Measurements from ENCODE around the gene PCP4L1.
"Not testable (repeated sequence)": the region's sequence is repeated elsewhere in the genome, so short reads cannot be mapped to it uniquely, and the experiment has no call there.

Gene PCP4L1

DNA sequence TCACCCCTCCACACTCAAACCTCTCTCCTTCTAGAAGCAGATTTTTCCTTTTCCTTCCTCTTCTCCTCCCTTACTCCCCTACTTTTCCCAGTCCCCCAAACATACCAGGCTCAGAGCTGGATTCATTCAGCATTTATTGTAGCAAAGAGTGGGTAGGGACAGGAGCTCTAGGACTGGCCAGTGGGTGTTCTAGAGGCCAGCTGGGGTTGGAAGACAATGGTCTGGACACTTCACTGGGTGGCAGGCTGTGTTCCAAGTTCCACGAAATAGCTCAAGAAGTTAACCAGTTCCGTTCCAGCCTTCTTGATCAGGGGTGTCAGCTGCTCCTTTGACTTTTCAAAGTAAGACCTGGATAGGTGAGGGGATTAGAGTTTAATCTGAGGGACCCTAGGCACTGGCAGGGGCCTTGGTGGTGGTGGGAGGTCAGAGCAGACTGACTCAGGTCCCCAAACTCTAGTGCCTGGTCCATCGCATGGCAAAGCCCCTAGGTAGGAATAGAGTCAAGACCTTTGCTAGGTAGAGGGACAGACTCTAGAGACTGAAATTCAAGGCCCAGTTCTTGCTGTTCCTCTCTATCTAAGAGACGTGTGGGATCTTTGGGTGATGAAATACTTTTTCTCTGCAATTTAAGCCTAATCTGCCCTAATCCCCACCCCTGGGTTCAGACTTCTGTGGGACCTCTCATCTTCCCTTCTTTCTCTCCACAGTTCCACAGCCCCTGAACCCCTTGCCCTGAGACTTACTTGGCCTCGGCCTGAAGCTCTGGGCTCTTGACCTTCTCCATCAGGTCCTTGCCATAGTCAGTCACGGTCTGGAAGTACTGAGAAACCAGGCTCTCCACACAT, 36.1 kb upstream of the PCP4L1 start:
- 91% methylated on average over 5 of the region's 6 CpGs for WGBS
- Histone ChIP-seq H3K9ac (ENCODE audit: low read depth, low read length) (no peak overlapping the region), H3K27me3 (ENCODE audit: insufficient read depth, low read length) (no peaks in the 10 kb centered on the region), H3K9me3 (ENCODE audit: insufficient read depth, low read depth, low read length) (no peaks in the 10 kb centered on the region), H3K27ac (ENCODE audit: low read depth, low read length) (no peak overlapping the region), H3K36me3 (ENCODE audit: insufficient read depth, low read length) (no peaks in the 10 kb centered on the region), H3K4me1 (ENCODE audit: insufficient read depth, low read length) (peaks cover 19% of the 10 kb centered on the region), H3K4me3 (ENCODE audit: low read length) (no peak overlapping the region)

DNA sequence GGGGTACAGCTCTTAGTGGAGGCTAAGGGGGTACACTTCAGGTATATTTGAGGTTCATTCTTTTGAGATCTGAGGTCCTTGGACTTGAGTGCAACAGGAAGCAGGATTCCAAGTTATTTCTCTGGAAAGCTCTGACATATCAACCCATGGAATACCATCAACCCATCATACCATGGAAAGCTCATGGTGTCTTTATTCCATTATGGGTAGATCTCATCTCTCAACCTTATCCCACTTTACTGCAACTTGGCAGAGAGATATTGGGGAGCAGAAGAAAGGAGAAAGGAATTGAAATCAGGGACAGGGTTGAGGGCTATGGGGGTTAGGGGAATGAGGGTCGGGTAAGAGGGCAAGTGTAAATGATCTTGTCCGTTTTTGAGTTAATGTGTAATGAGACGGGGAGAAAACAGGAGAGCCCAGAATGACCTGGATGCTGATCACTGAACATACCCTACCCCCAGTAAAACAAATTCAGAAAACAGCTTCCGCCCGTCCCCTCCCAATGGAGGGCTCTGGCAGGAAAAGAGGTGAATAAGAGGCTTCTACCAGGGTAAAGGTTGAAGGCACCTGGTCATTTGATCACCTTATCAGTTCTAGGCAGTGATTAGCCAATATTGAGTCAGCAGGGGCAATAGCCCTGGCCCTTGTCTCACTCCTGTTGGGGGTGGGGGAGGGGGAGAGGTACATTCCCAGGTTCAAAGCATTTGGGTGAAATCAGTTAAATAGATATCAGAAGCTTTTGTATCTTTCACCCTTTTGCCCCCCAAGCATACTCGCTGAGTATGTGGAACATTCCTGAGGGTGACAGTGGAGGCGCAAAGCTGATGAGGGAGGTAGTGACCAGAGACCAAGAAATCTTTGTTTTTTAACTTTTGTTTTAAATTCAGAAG, 34.5 kb upstream of the PCP4L1 start:
- Histone ChIP-seq H3K4me3 (ENCODE audit: low read length) (no peak overlapping the region), H3K36me3 (ENCODE audit: insufficient read depth, low read length) (peaks cover 12% of the 10 kb centered on the region), H3K27me3 (ENCODE audit: insufficient read depth, low read length) (no peaks in the 10 kb centered on the region), H3K9me3 (ENCODE audit: insufficient read depth, low read depth, low read length) (no peaks in the 10 kb centered on the region), H3K27ac (ENCODE audit: low read depth, low read length) (no peak overlapping the region), H3K9ac (ENCODE audit: low read depth, low read length) (no peak overlapping the region), H3K4me1 (ENCODE audit: insufficient read depth, low read length) (peaks cover 18% of the 10 kb centered on the region)
- WGBS: 90% methylated on average over 7 of the region's 7 CpGs

GRCh38 chr1:161224695-161225087, 33.9 kb upstream of the PCP4L1 start:
- 96% methylated on average over 13 of the region's 13 CpGs for WGBS
- not testable (repeated sequence) for H3K27me3 ChIP-seq (ENCODE audit: insufficient read depth, low read length); H3K27ac ChIP-seq (ENCODE audit: low read depth, low read length); H3K9ac ChIP-seq (ENCODE audit: low read depth, low read length); H3K4me3 ChIP-seq (ENCODE audit: low read length); H3K9me3 ChIP-seq (ENCODE audit: insufficient read depth, low read depth, low read length)
- peaks cover 18% of the 10 kb centered on the region for H3K4me1 ChIP-seq (ENCODE audit: insufficient read depth, low read length)
- H3K36me3 ChIP-seq (ENCODE audit: insufficient read depth, low read length): peaks cover 16% of the 10 kb centered on the region

GRCh38 chr1:161225178-161225533, 33.4 kb upstream of the PCP4L1 start:
- Histone ChIP-seq H3K27me3 (ENCODE audit: insufficient read depth, low read length) (no peaks in the 10 kb centered on the region), H3K9ac (ENCODE audit: low read depth, low read length) (no peak overlapping the region), H3K9me3 (ENCODE audit: insufficient read depth, low read depth, low read length) (no peaks in the 10 kb centered on the region), H3K36me3 (ENCODE audit: insufficient read depth, low read length) (peaks cover 18% of the 10 kb centered on the region), H3K27ac (ENCODE audit: low read depth, low read length) (peak overlapping the region; percentile 10; the same call in 1 of the 2 replicates), H3K4me1 (ENCODE audit: insufficient read depth, low read length) (peaks cover 18% of the 10 kb centered on the region), H3K4me3 (ENCODE audit: low read length) (no peak overlapping the region; the same call in 1 of the 2 replicates)
- 90% methylated on average over 7 of the region's 7 CpGs for WGBS

DNA sequence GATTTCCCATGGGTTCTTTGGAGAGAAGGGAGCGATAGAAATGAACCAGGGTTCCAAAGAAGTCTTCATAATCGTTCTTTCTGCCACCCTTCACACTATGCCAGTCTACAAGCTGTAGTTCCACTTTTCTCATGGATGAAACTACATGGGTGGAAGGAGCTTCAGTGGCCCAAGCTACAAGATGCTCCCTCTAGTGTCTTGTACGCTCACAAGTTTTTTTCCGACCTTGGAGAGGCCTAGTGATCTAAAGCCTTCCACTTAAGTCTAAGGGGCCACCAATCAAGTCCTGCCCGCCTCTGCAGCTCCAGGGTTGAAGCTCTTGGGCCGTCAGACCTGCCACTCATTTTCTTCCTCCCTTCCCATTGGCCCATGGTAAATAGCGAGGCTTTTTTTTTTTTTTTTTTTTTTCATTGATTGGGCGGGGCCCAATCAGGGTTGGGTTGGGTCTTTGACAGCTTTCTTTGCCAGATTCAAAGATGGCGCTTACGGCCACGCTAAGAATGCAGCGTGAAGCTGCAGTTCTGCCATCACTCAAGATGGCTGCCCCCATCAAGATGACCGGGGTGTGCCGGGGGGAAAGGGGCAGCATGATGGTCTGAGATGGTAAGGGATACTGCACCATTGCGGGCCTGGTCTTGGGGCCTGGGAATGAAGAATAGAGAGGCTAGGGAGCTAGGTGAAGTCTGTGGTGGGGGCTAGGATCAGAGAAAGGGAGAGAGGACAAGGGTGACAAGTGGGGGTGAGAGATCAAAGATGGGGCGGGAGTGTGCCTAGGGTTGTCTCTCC, 32.8 kb upstream of the PCP4L1 start, which contains the start of gene TOMM40L:
TOMM40L (plus strand) TSS at position 527 of the 786 bp plus-strand sequence. CDS start 430 bp downstream, outside the sequence.
- H3K9ac ChIP-seq (ENCODE audit: low read depth, low read length): peak within 1 kb of the TSS; percentile 65; the same call in 1 of the 2 replicates
- whole genome bisulfite sequencing: 6% methylated on average over 14 of the region's 16 CpGs
- H3K36me3 ChIP-seq (ENCODE audit: insufficient read depth, low read length): peaks cover 23% of the 10 kb centered on the region
- H3K27me3 ChIP-seq (ENCODE audit: insufficient read depth, low read length): no peaks in the 10 kb centered on the region
- H3K9me3 ChIP-seq (ENCODE audit: insufficient read depth, low read depth, low read length): no peaks in the 10 kb centered on the region
- H3K27ac ChIP-seq (ENCODE audit: low read depth, low read length): peak within 1 kb of the TSS; percentile 10; the same call in 1 of the 2 replicates
- peaks cover 18% of the 10 kb centered on the region for H3K4me1 ChIP-seq (ENCODE audit: insufficient read depth, low read length)
- H3K4me3 ChIP-seq (ENCODE audit: low read length): peak within 1 kb of the TSS; percentile 85

- peak overlapping the region; percentile 85 for H3K4me3 ChIP-seq (ENCODE audit: low read length)
- H3K9ac ChIP-seq (ENCODE audit: low read depth, low read length): peak overlapping the region; percentile 65; the same call in 1 of the 2 replicates
- no peaks in the 10 kb centered on the region for H3K27me3 ChIP-seq (ENCODE audit: insufficient read depth, low read length)
- 12% methylated on average over 14 of the region's 15 CpGs for WGBS
- peaks cover 23% of the 10 kb centered on the region for H3K36me3 ChIP-seq (ENCODE audit: insufficient read depth, low read length)
- H3K27ac ChIP-seq (ENCODE audit: low read depth, low read length): no peak overlapping the region
- no peaks in the 10 kb centered on the region for H3K9me3 ChIP-seq (ENCODE audit: insufficient read depth, low read depth, low read length)
- H3K4me1 ChIP-seq (ENCODE audit: insufficient read depth, low read length): peaks cover 18% of the 10 kb centered on the region
Observed at GRCh38 chr1:161226320-161226711, 32.2 kb upstream of the PCP4L1 start.

GRCh38 chr1:161226759-161227158, 31.8 kb upstream of the PCP4L1 start:
- peaks cover 23% of the 10 kb centered on the region for H3K36me3 ChIP-seq (ENCODE audit: insufficient read depth, low read length)
- H3K27ac ChIP-seq (ENCODE audit: low read depth, low read length): no peak overlapping the region
- WGBS: 76% methylated on average over 3 of the region's 3 CpGs
- H3K27me3 ChIP-seq (ENCODE audit: insufficient read depth, low read length): no peaks in the 10 kb centered on the region
- no peaks in the 10 kb centered on the region for H3K9me3 ChIP-seq (ENCODE audit: insufficient read depth, low read depth, low read length)
- peak overlapping the region; percentile 65; the same call in 1 of the 2 replicates for H3K9ac ChIP-seq (ENCODE audit: low read depth, low read length)
- peaks cover 18% of the 10 kb centered on the region for H3K4me1 ChIP-seq (ENCODE audit: insufficient read depth, low read length)
- peak overlapping the region; percentile 85 for H3K4me3 ChIP-seq (ENCODE audit: low read length)

DNA sequence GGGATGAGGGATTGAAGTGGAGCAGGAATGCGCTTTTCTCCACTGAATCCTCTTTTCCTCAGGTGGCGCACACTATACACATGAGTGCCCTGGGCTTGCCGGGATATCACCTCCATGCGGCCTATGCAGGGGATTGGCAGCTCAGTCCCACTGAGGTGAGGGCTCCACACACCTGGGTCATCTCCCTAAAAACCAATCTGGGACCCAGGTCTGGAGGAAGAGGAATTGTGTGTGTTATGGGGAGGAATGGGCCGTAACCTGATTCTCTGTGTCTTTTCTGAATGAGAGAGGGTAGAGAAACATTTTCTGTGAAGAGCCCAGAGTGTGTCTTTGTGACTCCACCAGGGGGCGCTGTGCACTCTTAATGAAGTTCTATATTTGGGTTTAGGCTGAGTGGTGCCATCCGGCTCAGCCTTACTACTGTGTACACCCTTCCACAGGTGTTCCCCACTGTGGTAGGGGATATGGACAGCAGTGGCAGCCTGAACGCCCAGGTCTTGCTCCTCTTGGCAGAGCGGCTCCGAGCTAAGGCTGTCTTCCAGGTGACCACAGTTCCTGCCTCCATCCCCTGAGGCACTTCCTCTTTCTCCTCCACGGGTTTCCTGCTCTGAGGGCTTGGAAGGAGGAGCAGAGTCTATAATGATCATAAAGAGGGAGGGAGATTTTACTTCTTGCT, 31.2 kb upstream of the PCP4L1 start:
- Histone ChIP-seq H3K36me3 (ENCODE audit: insufficient read depth, low read length) (peaks cover 23% of the 10 kb centered on the region), H3K4me1 (ENCODE audit: insufficient read depth, low read length) (peaks cover 18% of the 10 kb centered on the region), H3K4me3 (ENCODE audit: low read length) (peak overlapping the region; percentile 85), H3K27ac (ENCODE audit: low read depth, low read length) (no peak overlapping the region), H3K27me3 (ENCODE audit: insufficient read depth, low read length) (no peaks in the 10 kb centered on the region), H3K9me3 (ENCODE audit: insufficient read depth, low read depth, low read length) (no peaks in the 10 kb centered on the region), H3K9ac (ENCODE audit: low read depth, low read length) (peak overlapping the region; percentile 65; the same call in 1 of the 2 replicates)
- WGBS: 58% methylated on average over 10 of the region's 11 CpGs

DNA sequence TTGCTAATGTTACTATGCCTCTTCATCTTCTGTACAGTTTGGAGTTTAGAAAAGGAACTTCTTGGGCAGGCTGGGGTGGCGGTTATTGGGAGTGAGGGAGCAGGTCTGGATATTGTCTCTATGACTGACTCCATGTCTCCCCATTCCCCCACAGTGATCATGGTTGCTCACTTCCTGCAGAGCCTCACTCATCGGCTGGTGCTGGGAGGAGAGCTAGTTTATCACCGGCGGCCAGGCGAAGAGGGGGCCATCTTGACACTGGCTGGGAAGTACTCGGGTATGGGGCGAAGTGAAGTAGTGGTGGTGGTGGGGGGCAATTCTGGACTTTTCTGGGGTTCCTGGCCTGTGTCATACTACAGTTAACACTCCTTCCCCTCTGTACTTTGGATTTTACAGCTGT, 30.5 kb upstream of the PCP4L1 start:
- Histone ChIP-seq H3K4me1 (ENCODE audit: insufficient read depth, low read length) (peaks cover 18% of the 10 kb centered on the region), H3K9ac (ENCODE audit: low read depth, low read length) (no peak overlapping the region), H3K36me3 (ENCODE audit: insufficient read depth, low read length) (peaks cover 23% of the 10 kb centered on the region), H3K9me3 (ENCODE audit: insufficient read depth, low read depth, low read length) (no peaks in the 10 kb centered on the region), H3K4me3 (ENCODE audit: low read length) (no peak overlapping the region), H3K27me3 (ENCODE audit: insufficient read depth, low read length) (no peaks in the 10 kb centered on the region), H3K27ac (ENCODE audit: low read depth, low read length) (no peak overlapping the region)
- WGBS: 98% methylated on average over 7 of the region's 7 CpGs

- Histone ChIP-seq H3K36me3 (ENCODE audit: insufficient read depth, low read length) (peaks cover 23% of the 10 kb centered on the region), H3K4me1 (ENCODE audit: insufficient read depth, low read length) (peaks cover 18% of the 10 kb centered on the region), H3K27ac (ENCODE audit: low read depth, low read length) (no peak overlapping the region), H3K27me3 (ENCODE audit: insufficient read depth, low read length) (no peaks in the 10 kb centered on the region), H3K9ac (ENCODE audit: low read depth, low read length) (no peak overlapping the region), H3K4me3 (ENCODE audit: low read length) (no peak overlapping the region), H3K9me3 (ENCODE audit: insufficient read depth, low read depth, low read length) (no peaks in the 10 kb centered on the region)
- WGBS: 90% methylated on average over 3 of the region's 3 CpGs
Observed at GRCh38 chr1:161229896-161230295, 28.6 kb upstream of the PCP4L1 start.

Data from HUES64 (cell line).